ENCODE measurements around the gene DCTD.
"Not testable (repeated sequence)": the region's sequence is repeated elsewhere in the genome, so short reads cannot be mapped to it uniquely, and the experiment has no call there.

The DCTD gene

GRCh38 chr4:182921608-182922007, 4.4 kb upstream of the DCTD start:
- DNase-seq (ENCODE audit: low read depth in 2 of 2), result no peak

DNA sequence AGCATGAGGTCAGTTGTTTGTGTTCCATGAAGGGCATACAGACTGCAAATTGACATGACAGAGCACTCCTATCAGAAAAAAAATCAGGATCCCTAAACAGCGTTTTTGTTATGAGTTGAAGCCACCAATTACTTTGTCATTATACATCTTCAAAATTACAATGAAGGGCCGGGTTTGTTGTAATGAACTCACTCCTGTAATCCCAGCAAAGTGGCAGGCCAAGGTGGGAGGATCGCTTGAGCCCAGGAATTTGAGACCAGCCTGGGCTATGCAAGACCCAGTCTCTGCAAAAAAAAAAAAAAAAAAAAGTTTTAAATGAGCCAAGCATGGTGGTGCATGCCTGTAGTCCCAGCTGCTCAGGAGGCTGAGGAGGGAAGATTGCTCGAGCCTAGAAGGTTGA, 3.5 kb upstream of the DCTD start:
- DNase-seq (ENCODE audit: low read depth in 2 of 2), result no peak

GRCh38 chr4:182918791-182919302, 1.7 kb upstream of the DCTD start:
- no peak for DNase-seq (ENCODE audit: low read depth in 2 of 2)

DNA sequence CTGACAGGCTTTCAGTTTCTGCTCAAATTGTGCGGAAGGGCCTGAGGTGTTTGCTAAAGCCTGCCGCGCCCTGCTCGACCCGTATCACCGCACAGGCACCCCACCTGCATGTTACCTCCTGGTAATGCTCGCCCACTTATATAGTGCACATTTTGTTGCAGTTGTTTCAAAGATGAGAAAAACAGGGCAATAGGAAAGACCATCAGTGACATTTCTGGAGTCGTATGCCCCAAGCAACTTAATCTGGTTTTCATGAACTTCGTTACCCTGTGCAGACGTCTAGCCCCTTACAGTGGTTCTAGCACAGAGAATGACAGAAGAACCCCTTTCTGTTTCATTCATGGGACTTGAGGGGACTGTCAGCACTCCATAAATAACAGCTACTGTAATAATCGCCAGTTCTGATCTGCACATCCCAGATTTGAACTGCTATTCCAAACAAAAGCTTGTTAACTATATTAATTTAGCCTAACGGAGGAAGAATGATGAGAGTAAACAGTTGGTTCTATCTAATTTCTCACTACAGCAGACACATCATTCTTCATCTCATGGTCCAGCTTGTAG, 940 bp upstream of the DCTD start:
- no peak for DNase-seq (ENCODE audit: low read depth in 2 of 2)

GRCh38 chr4:182916483-182917181, 554 bp downstream of the DCTD start:
- DNase-seq (ENCODE audit: low read depth in 2 of 2), result no peak

- no peak for DNase-seq (ENCODE audit: low read depth in 2 of 2)
Measured at GRCh38 chr4:182914357-182914756, 2.8 kb downstream of the DCTD start.

GRCh38 chr4:182913621-182914020, 3.6 kb downstream of the DCTD start:
- DNase-seq (ENCODE audit: low read depth in 2 of 2), result no peak

DNA sequence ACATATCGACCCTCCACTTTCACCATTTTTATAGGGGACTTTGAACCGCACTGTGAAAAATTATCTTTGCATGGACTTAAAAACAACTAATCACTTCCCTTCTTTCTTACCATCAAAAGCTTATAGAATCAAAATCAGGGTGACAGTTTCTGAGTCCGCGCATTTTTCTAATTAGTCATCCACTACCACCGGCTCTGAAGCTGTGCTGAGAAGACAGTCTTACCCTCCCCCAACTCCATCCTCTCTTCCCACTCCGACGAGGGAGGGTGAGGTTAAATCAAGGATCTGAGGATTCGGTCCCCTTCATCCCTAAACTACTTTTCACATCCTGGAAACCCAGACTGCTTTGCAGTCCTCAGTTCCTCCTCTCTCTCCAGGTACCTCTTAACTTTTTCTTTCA, 4.2 kb downstream of the DCTD start:
- DNase-seq (ENCODE audit: low read depth in 2 of 2), result no peak

DNA sequence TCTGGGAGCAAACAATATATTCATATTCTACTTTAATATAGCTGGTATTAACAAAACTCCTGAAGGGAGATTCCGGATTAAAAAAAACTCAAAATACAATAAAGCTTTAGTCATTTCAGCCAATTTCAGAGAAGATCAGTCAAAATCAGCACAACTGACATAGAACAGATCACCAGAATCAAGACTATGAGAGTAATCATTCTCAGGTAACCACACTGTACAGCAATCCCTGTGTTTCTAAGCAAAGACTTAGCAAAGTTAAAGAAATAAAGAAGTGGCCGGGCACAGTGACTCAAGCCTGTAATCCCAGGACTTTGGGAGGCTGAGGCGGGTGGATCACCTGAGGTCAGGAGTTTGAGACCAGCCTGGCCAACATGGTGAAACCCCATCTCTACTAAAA, 9.1 kb downstream of the DCTD start:
- DNase-seq (ENCODE audit: low read depth in 2 of 2), result no peak

DNA sequence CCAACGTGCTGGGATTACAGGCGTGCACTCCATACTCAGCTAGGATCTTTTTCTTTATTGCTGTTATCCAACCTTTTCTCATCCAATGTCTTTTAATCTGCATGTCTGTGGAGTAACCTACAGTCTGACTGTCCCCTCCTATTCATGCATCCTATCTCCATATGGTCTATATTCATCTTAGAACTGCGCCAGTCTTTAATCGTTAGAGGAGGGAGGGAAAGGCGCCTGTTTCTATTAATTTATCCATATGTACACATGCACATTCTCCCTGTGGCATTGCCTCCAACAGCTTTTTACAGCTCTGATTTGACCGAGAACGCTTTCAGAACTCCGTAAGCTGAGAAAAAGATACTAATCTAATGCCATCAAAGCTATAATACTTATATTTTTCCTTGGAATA, 9.8 kb downstream of the DCTD start:
- DNase-seq (ENCODE audit: low read depth in 2 of 2), result no peak

DNA sequence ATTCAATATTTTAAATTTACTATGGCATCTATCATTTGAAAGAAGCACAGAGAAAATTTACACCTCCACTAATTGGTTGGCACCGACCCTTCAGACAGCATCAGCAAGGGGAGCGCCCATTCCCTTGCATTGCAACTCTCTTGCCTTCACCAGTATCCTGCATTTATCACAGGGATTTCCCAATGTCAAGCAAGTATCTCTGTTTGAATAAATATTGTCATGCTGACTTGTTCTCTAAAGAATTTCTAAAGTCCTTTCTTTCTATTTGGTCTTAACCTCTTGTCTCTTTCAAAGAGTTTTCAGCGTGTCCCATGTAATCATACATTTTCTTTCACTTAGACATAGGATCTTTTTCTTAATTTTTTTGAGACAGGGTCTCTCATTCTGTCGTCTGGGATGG, 10.4 kb downstream of the DCTD start:
- DNase-seq (ENCODE audit: low read depth in 2 of 2), result no peak

DNA sequence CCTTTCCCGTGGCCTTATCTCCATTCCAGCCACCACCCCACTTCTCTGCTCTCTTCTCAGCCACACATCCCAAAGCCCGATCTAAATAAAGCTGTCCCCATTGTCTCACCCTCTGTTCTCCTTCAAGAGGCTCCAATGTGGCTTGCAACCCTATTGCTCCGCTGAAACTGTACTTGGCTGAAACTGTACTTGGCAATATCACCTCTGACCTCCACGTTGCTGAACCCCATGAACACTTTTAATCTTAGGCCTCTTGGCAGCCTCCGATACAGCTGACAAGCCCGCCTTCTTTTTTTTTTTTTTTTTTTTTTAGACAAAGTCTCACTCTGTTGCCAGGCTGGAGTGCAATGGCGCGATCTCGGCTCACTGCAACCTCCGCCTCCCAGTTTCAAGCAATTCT, 12.1 kb downstream of the DCTD start:
- DNase-seq (ENCODE audit: low read depth in 2 of 2), result no peak

- DNase-seq (ENCODE audit: low read depth in 2 of 2), result no peak
Measured at GRCh38 chr4:182904211-182904761, 12.9 kb downstream of the DCTD start.

- DNase-seq (ENCODE audit: low read depth in 2 of 2), result no peak
Measured at GRCh38 chr4:182903013-182903412, 14.2 kb downstream of the DCTD start.

DNA sequence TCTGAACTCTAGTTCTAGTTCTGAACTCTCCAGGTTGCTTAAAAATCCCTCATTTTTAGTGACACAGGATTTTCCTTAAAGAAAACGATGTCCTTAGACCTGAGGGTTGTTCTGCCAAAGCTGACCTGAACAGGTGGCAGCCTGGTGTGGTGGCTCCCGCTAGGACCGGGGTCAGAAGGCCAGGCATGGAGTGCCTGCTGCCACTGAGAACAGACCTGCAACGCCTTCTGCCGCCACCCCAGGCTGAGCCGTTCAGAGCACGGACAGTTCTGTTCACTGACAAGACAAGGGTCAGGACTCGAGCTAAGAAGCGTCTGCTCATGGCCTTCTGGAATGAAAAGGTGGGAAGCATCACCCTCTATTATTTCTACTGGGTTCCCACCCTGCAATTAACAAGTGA, 15.8 kb downstream of the DCTD start:
- no peak for DNase-seq (ENCODE audit: low read depth in 2 of 2)

- DNase-seq (ENCODE audit: low read depth in 2 of 2), result not testable (repeated sequence)
Measured at GRCh38 chr4:182900021-182900420, 17.2 kb downstream of the DCTD start.

DNA sequence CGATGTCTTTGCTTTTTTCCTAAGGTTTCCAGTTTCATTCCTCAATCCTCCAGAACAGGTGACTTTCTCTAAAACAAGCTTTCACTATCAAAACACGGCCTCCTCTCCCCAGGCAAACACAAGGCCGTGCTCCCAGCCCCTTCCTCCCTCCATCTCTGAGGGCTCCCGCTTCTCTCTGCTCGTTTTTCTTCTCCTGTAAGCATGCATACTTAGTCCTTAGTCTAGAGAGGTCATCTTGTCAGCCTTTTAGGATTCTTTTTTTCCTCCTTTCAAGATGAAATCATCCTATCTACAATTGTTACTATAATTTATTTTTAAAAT, 18.7 kb downstream of the DCTD start:
- DNase-seq (ENCODE audit: low read depth in 2 of 2), result no peak

DNA sequence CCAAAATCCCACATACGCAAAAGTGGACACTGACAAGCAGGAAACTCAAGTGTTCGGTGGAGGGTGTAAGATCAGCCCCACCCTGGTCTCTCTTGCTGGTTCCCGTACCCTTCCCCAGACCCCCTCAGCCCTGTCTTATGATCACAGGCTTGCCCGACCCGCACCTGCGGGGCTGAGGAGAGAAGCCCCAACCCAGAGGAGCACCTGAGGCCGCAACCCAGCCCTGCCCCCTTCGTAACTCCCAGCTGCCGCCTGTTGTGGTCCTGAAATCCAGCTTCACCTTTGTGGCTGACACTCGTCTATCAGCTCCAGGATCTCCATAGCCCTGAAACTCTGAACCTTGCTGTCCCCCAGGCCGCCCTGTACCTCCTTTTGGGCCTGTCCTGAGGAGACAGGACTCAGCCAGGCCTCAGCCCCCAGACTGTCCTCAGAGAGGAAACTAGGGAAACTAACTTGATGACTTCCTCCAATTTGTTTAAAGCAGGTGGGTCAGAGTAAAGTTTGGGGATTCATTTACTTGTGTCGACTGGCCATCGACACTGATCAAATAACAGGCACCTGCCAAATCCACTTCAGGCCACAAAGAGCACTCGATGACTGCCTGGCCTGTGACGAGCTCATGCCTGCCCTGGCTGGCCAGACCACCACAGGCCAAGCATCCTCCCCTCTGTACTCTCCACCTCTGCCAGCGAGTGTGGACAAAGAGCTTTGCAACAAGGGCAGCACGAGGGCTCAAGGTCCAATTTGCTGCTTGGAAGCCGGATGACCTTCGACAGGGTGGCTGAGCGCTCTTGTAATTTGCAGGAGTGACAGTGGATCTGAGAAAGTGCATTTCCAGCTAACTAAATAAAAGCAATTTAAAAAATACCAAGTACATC, 19.3 kb downstream of the DCTD start:
- DNase-seq (ENCODE audit: low read depth in 2 of 2), result no peak

GRCh38 chr4:182896421-182896820, 20.8 kb downstream of the DCTD start:
- DNase-seq (ENCODE audit: low read depth in 2 of 2), result no peak

- DNase-seq (ENCODE audit: low read depth in 2 of 2), result no peak
Measured at GRCh38 chr4:182895791-182896292, 21.3 kb downstream of the DCTD start.

DNA sequence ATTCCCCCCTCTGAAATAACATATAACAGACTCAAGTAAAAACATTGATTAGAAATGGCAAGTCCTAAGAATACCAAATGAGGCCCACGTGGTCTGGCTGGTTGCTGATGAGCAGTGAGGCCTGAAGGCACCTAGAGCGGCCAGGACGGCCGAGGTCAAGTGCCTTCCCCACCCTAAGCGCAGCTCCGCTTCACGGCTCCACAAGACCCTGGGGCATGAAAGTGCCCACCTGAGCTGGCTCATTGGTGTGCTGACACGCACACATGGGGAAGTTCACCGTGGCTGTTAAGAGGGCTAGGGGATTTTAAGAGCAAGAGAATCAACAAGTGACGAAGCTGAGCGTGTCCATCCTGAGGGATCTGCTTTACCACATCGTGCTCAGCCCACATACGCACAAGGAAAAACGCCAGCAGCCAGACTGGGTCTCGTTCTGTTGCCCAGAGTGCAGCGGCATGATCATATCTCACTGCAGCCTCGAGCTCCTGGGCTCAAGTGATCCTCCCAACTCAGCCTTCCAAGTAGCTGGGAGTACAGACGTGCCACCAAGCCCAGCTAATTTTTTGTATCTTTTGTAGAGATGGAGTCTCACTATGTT, 22.4 kb downstream of the DCTD start:
- no peak for DNase-seq (ENCODE audit: low read depth in 2 of 2)

GRCh38 chr4:182893474-182894080, 23.6 kb downstream of the DCTD start:
- DNase-seq (ENCODE audit: low read depth in 2 of 2), result no peak
